Fibroblast of pulmonary artery (primary cell): Measurements from ENCODE around the gene ZMAT3.

Experiments
- DNase-seq: peaks from one replicate; pipeline ENCODE4 v3.0.0-alpha.2; 2010; ENCODE audit warnings: low read depth
- H3K4me3 ChIP-seq: replicated peaks from 2 replicates; pipeline ENCODE4 v1.5.1; 2011; ENCODE audit warnings: low read depth, mild to moderate bottlenecking, control low read depth, low read length, moderate library complexity
- CTCF ChIP-seq: IDR thresholded peaks from 2 replicates; pipeline ENCODE4 v1.5.1; 2011; ENCODE audit warnings: mild to moderate bottlenecking, control low read depth, low read length, inconsistent platforms; ENCODE audit errors: missing control alignments

Gene ZMAT3

DNA sequence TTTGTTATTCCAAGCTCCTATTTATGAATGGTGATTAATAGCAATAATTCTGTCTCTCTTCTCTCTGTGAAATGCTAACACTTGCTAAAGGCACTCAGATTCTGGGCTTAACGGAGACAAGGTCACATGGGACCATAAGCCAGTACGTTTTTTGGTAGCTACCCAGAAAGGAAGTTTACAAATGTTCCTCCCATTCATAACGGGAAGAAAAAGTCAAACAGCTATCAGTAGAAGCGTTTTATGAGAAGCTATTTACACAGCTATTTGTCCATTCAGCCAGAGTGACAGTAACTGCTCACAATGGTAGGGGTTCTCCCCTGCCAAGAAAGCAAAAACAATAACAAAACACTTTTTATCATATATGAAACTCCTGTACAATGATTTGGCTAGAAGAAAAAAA, 51.5 kb downstream of the ZMAT3 start:
- H3K4me3 ChIP-seq: no peak overlapping the region
- peak; percentile 75 for DNase-seq

DNA sequence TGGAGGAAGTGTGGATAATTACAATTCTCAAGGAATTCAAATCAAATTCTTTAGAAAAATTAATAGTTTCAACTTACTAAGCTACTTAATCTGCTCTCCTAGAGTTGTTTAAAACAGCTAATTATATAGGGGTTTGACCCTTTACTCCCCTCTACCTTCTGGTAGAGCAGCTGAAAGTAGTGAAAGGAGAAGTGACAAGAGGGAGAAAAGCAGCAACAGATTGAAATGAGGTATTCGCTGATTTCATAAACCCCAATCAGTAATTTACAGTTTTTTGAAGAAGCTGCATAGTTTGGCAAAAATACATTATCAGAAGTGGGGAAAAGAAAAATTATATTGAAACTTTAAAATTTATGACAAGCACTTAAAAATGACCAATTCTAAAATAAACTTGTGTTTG, 52.8 kb downstream of the ZMAT3 start:
- no peak overlapping the region for H3K4me3 ChIP-seq
- no peak for DNase-seq
- TF ChIP-seq CTCF: no peak

More for the DNA sequence above, 51.5 kb downstream of the ZMAT3 start:
- TF ChIP-seq CTCF: no peak

- no peak for TF ChIP-seq CTCF
- H3K4me3 ChIP-seq: no peak overlapping the region
- DNase-seq: no peak
Observed at GRCh38 chr3:179016979-179017670, 54.5 kb downstream of the ZMAT3 start.

DNA sequence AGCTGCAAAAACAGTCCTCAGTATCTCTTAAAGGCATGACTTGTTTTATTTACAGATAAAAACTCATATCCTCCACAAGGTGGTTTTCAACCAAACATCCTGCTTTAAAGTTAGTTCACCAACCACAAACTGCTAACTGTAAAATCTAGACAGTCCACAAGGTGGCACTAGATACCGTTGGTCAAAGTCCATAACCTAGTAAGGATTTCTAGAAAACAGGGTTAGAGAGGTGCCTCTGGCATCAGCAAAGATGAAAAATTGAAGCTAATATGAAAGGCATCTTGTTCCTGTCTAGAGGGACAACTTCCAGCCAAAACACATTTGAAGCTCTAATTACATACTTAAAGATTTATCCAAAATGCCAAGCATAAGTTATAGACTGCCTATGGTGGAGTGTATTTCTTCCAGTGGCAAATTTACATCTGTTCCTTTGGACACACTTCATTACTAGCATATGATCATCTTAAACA, 56.0 kb downstream of the ZMAT3 start:
- H3K4me3 ChIP-seq: no peak overlapping the region
- peak; percentile 83 for TF ChIP-seq CTCF
- peak; percentile 89 for DNase-seq

DNA sequence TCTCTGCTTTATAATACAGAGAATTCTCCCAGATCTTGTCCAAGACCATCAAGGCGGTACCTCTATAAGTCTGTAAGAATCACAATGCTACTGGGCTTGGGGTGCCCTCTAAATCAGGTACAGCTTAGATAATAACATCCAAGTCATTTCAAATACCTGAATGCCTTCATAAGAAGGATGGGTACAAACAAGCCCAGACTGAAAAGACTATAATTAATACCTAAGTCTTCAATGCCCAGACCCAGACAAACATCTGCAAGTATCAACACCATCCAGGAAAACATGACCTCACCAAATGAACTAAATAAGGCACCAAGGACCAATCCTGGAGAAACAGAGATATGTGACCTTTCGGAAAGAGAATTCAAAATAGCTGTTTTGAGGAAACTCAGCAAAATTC, 65.9 kb downstream of the ZMAT3 start:
- TF ChIP-seq CTCF: no peak
- DNase-seq: no peak
- H3K4me3 ChIP-seq: no peak overlapping the region

GRCh38 chr3:179005213-179005612, 66.4 kb downstream of the ZMAT3 start:
- no peak for DNase-seq
- H3K4me3 ChIP-seq: no peak overlapping the region
- TF ChIP-seq CTCF: no peak

DNA sequence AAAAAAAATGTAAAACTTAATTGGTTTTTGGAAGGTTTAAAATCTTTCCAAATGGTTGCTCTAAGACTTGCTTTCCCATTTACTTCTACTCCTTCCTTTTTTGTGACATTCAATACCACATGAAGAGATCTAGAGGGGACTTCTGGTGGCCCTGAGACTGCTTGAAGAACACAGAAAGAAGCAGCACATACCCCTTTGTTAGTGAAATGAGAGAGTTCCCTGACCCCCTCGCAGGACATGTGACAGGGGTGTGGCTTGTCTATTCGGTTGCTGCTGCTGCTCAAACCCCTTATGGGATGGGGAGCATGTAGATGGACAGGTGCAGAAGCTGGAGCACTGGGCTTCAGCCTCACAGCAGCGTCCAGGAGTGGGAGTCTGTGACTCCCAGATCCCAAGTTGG, 71.0 kb downstream of the ZMAT3 start:
- H3K4me3 ChIP-seq: no peak overlapping the region
- no peak for DNase-seq
- TF ChIP-seq CTCF: no peak
